ENCODE results near the gene NDRG4.

NDRG4 gene

GRCh38 chr16:58499615-58500351, at the start of gene NDRG4:
Gene NDRG4 (plus strand): TSS chr16:58500143. CDS start chr16:58500249, 106 bp downstream.
- peak in 12 of 14 donors; percentile 42 to 96 (median 85) for DNase-seq

GRCh38 chr16:58450590-58450989, 49.4 kb upstream of the NDRG4 start:
- no peak for DNase-seq

GRCh38 chr16:58451265-58451689, 48.7 kb upstream of the NDRG4 start:
- no peak for DNase-seq

- DNase-seq, result no peak
Measured at GRCh38 chr16:58451945-58452401, 48.0 kb upstream of the NDRG4 start.

GRCh38 chr16:58452640-58453039, 47.3 kb upstream of the NDRG4 start:
- no peak for DNase-seq

GRCh38 chr16:58454178-58454577, 45.8 kb upstream of the NDRG4 start:
- no peak for DNase-seq

GRCh38 chr16:58454856-58455255, 45.1 kb upstream of the NDRG4 start:
- no peak for DNase-seq

GRCh38 chr16:58455750-58456149, 44.2 kb upstream of the NDRG4 start:
- no peak for DNase-seq

- no peak for DNase-seq
Measured at GRCh38 chr16:58456193-58456592, 43.8 kb upstream of the NDRG4 start.

- DNase-seq, result no peak
Measured at GRCh38 chr16:58458606-58459343, 41.2 kb upstream of the NDRG4 start.

- peak in 1 of 14 donors; percentile 74 for DNase-seq
Measured at GRCh38 chr16:58459344-58460218, 40.4 kb upstream of the NDRG4 start.

- DNase-seq, result no peak
Measured at GRCh38 chr16:58460219-58460610, 39.7 kb upstream of the NDRG4 start.

GRCh38 chr16:58461056-58461455, 38.9 kb upstream of the NDRG4 start:
- peak in 1 of 14 donors; percentile 62 for DNase-seq

- DNase-seq, result no peak
Measured at GRCh38 chr16:58461640-58462039, 38.3 kb upstream of the NDRG4 start.

- DNase-seq, result peak in 1 of 14 donors; percentile 93
Measured at GRCh38 chr16:58462089-58462488, 37.9 kb upstream of the NDRG4 start.

- peak in 1 of 14 donors; percentile 68 for DNase-seq
Measured at GRCh38 chr16:58462499-58462996, 37.4 kb upstream of the NDRG4 start.

GRCh38 chr16:58462997-58463941, 36.7 kb upstream of the NDRG4 start:
- DNase-seq, result peak in 1 of 14 donors; percentile 61

- DNase-seq, result peak in 2 of 14 donors; percentile 6 to 82
Measured at GRCh38 chr16:58464047-58464915, 35.7 kb upstream of the NDRG4 start.

GRCh38 chr16:58464916-58465731, 34.8 kb upstream of the NDRG4 start:
- peak in 1 of 14 donors; percentile 64 for DNase-seq
